ENCODE measurements around the gene HEMK1.

HEMK1 gene

GRCh38 chr3:50594253-50594785, 25.0 kb downstream of the HEMK1 start:
- H2AFZ ChIP-seq (ENCODE audit: low read depth) = no peak overlapping the region
- no peaks in the 10 kb centered on the region for H3K27me3 ChIP-seq (ENCODE audit: insufficient read depth, low read depth)
- no peak overlapping the region for H3K4me2 ChIP-seq
- TF ChIP-seq, protein P1, sequence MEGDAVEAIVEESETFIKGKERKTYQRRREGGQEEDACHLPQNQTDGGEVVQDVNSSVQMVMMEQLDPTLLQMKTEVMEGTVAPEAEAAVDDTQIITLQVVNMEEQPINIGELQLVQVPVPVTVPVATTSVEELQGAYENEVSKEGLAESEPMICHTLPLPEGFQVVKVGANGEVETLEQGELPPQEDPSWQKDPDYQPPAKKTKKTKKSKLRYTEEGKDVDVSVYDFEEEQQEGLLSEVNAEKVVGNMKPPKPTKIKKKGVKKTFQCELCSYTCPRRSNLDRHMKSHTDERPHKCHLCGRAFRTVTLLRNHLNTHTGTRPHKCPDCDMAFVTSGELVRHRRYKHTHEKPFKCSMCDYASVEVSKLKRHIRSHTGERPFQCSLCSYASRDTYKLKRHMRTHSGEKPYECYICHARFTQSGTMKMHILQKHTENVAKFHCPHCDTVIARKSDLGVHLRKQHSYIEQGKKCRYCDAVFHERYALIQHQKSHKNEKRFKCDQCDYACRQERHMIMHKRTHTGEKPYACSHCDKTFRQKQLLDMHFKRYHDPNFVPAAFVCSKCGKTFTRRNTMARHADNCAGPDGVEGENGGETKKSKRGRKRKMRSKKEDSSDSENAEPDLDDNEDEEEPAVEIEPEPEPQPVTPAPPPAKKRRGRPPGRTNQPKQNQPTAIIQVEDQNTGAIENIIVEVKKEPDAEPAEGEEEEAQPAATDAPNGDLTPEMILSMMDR (conservative IDR thresholded peaks at IDR 0.05; ENCODE audit: low read depth, low read length) = no peak
- H3K79me2 ChIP-seq (ENCODE audit: insufficient read depth, low read depth) = no peaks in the 10 kb centered on the region
- H3K36me3 ChIP-seq (ENCODE audit: insufficient read depth) = no peaks in the 10 kb centered on the region
- no peak overlapping the region for H3K27ac ChIP-seq
- no peak overlapping the region for H3K4me3 ChIP-seq (IDR thresholded peaks at IDR 0.05; ENCODE audit: insufficient read depth, low read depth, low read length)
- H3K9ac ChIP-seq = no peak overlapping the region
- no peaks in the 10 kb centered on the region for H4K20me1 ChIP-seq (ENCODE audit: insufficient read depth)
- no peaks in the 10 kb centered on the region for H3K4me1 ChIP-seq (ENCODE audit: low read depth, poor library complexity, severe bottlenecking)

DNA sequence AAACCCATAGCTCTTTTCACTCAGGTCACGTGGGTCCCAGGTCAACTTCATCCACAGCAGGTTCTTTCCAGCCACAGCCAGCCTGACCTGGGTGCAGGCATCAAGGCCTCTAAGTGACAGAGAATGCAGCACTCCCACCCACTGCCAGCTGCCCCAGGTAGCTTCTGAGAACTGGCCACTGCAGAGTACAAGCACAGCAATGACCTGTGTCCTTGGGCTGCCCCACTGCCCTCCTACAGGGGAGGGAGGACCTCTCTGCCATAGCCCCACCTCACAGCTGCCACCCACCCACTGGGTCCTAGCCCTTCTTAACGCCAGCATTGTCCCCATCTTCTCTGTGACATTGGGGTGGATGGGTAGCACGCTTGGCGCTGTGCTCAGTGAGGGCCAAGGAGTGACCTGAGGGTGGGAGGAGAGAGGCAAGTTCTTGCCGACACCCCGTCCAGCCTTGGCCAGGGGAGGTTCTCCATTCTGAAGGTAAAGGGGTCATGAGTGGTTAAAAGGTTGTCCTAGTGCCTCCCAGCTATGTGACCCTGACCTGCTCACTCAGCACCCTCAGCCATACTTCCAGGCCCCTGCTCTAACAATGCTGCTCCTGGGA, 29.9 kb downstream of the HEMK1 start:
- Histone ChIP-seq H3K27ac (no peak overlapping the region), H3K9ac (no peak overlapping the region), H3K4me3 (IDR thresholded peaks at IDR 0.05; ENCODE audit: insufficient read depth, low read depth, low read length) (no peak overlapping the region), H3K79me2 (ENCODE audit: insufficient read depth, low read depth) (no peaks in the 10 kb centered on the region), H3K4me2 (no peak overlapping the region), H2AFZ (ENCODE audit: low read depth) (no peak overlapping the region), H4K20me1 (ENCODE audit: insufficient read depth) (no peaks in the 10 kb centered on the region), H3K36me3 (ENCODE audit: insufficient read depth) (no peaks in the 10 kb centered on the region), H3K27me3 (ENCODE audit: insufficient read depth, low read depth) (no peaks in the 10 kb centered on the region), H3K4me1 (ENCODE audit: low read depth, poor library complexity, severe bottlenecking) (no peaks in the 10 kb centered on the region)
- TF ChIP-seq, protein P1 (conservative IDR thresholded peaks at IDR 0.05; ENCODE audit: low read depth, low read length) = no peak

DNA sequence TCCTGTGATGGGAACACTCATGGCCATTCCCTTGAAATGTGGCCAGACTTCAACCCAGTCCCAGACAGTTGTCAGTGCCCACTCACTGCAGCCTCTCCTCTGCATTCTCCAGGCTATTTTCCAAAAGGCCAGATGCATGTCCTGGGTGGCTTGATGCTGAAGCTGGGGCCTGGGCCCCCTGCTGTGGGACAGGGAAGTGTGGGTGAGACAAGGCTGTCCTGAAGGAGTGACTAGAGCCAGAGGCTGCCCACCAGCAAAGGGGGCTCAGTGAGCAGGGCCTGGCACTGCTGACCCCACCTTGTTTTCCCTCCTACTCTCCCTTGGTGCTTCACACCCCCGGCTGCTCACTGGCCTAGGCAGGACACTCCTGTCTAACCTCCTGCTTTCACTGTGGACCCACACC, 30.4 kb downstream of the HEMK1 start:
- Histone ChIP-seq H3K79me2 (ENCODE audit: insufficient read depth, low read depth) (no peaks in the 10 kb centered on the region), H3K9ac (no peak overlapping the region), H4K20me1 (ENCODE audit: insufficient read depth) (no peaks in the 10 kb centered on the region), H2AFZ (ENCODE audit: low read depth) (no peak overlapping the region), H3K4me2 (no peak overlapping the region), H3K4me1 (ENCODE audit: low read depth, poor library complexity, severe bottlenecking) (no peaks in the 10 kb centered on the region), H3K27me3 (ENCODE audit: insufficient read depth, low read depth) (no peaks in the 10 kb centered on the region), H3K27ac (no peak overlapping the region), H3K36me3 (ENCODE audit: insufficient read depth) (no peaks in the 10 kb centered on the region), H3K4me3 (IDR thresholded peaks at IDR 0.05; ENCODE audit: insufficient read depth, low read depth, low read length) (no peak overlapping the region)
- TF ChIP-seq, protein P1 (conservative IDR thresholded peaks at IDR 0.05; ENCODE audit: low read depth, low read length) = no peak

GRCh38 chr3:50600141-50600753, 30.9 kb downstream of the HEMK1 start:
- H3K27ac ChIP-seq = no peak overlapping the region
- H4K20me1 ChIP-seq (ENCODE audit: insufficient read depth) = no peaks in the 10 kb centered on the region
- H3K9ac ChIP-seq = no peak overlapping the region
- no peak overlapping the region for H2AFZ ChIP-seq (ENCODE audit: low read depth)
- H3K79me2 ChIP-seq (ENCODE audit: insufficient read depth, low read depth) = no peaks in the 10 kb centered on the region
- TF ChIP-seq, protein P1 (conservative IDR thresholded peaks at IDR 0.05; ENCODE audit: low read depth, low read length) = no peak
- no peaks in the 10 kb centered on the region for H3K36me3 ChIP-seq (ENCODE audit: insufficient read depth)
- H3K4me1 ChIP-seq (ENCODE audit: low read depth, poor library complexity, severe bottlenecking) = no peaks in the 10 kb centered on the region
- H3K4me3 ChIP-seq (IDR thresholded peaks at IDR 0.05; ENCODE audit: insufficient read depth, low read depth, low read length) = no peak overlapping the region
- no peaks in the 10 kb centered on the region for H3K27me3 ChIP-seq (ENCODE audit: insufficient read depth, low read depth)
- H3K4me2 ChIP-seq = no peak overlapping the region

All from KMS-11 (cell line).